Gastroesophageal sphincter (tissue), 3 donors: ENCODE measurements around the gene DOCK2.

Source experiments
- POLR2A ChIP-seq, 2 donors: fragments of 450-650 bp; IDR thresholded peaks; one replicate each; pipeline ENCODE4 v1.6.1; 2017; ENCODE audit warnings: antibody characterized with exemption in 2 of 2, mild to moderate bottlenecking in 2 of 2, moderate library complexity in 1 of 2
- TF ChIP-seq, protein P1 (sequence below), 4 experiments: fragments of 200-600 bp in 2 of 4; fragments of 450-650 bp in 2 of 4; sonication (generic) in 1 of 4; IDR thresholded peaks; one replicate each; pipeline ENCODE4 v1.5.1; 2017 to 2019; ENCODE audit warnings: antibody characterized with exemption in 4 of 4, mild to moderate bottlenecking in 2 of 4, moderate library complexity in 2 of 4

GRCh38 chr5:169970339-169970738 is 333.3 kb downstream of the DOCK2 start:
- TF ChIP-seq, protein P1, sequence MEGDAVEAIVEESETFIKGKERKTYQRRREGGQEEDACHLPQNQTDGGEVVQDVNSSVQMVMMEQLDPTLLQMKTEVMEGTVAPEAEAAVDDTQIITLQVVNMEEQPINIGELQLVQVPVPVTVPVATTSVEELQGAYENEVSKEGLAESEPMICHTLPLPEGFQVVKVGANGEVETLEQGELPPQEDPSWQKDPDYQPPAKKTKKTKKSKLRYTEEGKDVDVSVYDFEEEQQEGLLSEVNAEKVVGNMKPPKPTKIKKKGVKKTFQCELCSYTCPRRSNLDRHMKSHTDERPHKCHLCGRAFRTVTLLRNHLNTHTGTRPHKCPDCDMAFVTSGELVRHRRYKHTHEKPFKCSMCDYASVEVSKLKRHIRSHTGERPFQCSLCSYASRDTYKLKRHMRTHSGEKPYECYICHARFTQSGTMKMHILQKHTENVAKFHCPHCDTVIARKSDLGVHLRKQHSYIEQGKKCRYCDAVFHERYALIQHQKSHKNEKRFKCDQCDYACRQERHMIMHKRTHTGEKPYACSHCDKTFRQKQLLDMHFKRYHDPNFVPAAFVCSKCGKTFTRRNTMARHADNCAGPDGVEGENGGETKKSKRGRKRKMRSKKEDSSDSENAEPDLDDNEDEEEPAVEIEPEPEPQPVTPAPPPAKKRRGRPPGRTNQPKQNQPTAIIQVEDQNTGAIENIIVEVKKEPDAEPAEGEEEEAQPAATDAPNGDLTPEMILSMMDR (IDR thresholded peaks at IDR 0.05): no peak
- TF ChIP-seq POLR2A (IDR thresholded peaks at IDR 0.05): no peak
